ENCODE measurements around the gene GYG1. TPM values are rescaled to one million over a fixed set of nuclear protein-coding genes. Genes with fewer than 3 reads are reported as not detected.
"Not testable (repeated sequence)": the region's sequence is repeated elsewhere in the genome, so short reads cannot be mapped to it uniquely, and the experiment has no call there.

The GYG1 gene
- total RNA-seq, 6 experiments from 2014 or later: 68.9 to 88.6 (median 78.5) TPM

- TF ChIP-seq CTCF (IDR thresholded peaks at IDR 0.05): no peak
- no peaks in the 10 kb centered on the region for H3K4me1 Mint-ChIP-seq (ENCODE audit: low read depth)
- no peak overlapping the region for H3K4me3 Mint-ChIP-seq
Measured at GRCh38 chr3:148971401-148972163, 19.8 kb upstream of the GYG1 start.

GRCh38 chr3:148974726-148975125, 16.6 kb upstream of the GYG1 start:
- DNase-seq: no peak
- no peaks in the 10 kb centered on the region for H3K4me1 Mint-ChIP-seq (ENCODE audit: low read depth)
- H3K36me3 Mint-ChIP-seq (ENCODE audit: low read depth): no peaks in the 10 kb centered on the region
- no peaks in the 10 kb centered on the region for H3K9me3 Mint-ChIP-seq
- no peak overlapping the region for H3K4me3 Mint-ChIP-seq
- no peaks in the 10 kb centered on the region for H3K27me3 Mint-ChIP-seq (ENCODE audit: insufficient read depth)
- TF ChIP-seq CTCF (IDR thresholded peaks at IDR 0.05): no peak
- H3K27ac Mint-ChIP-seq: no peak overlapping the region

More at GRCh38 chr3:148971401-148972163, 19.8 kb upstream of the GYG1 start:
- peak; percentile 30 for DNase-seq
- no peaks in the 10 kb centered on the region for H3K27me3 Mint-ChIP-seq (ENCODE audit: insufficient read depth)
- no peaks in the 10 kb centered on the region for H3K9me3 Mint-ChIP-seq
- H3K36me3 Mint-ChIP-seq (ENCODE audit: low read depth): no peaks in the 10 kb centered on the region
- H3K27ac Mint-ChIP-seq: no peak overlapping the region

GRCh38 chr3:148975248-148975647, 16.1 kb upstream of the GYG1 start:
- H3K4me1 Mint-ChIP-seq (ENCODE audit: low read depth): no peaks in the 10 kb centered on the region
- no peak for TF ChIP-seq CTCF (IDR thresholded peaks at IDR 0.05)
- no peak overlapping the region for H3K27ac Mint-ChIP-seq
- H3K4me3 Mint-ChIP-seq: no peak overlapping the region
- H3K9me3 Mint-ChIP-seq: no peaks in the 10 kb centered on the region
- no peaks in the 10 kb centered on the region for H3K27me3 Mint-ChIP-seq (ENCODE audit: insufficient read depth)
- DNase-seq: no peak
- H3K36me3 Mint-ChIP-seq (ENCODE audit: low read depth): no peaks in the 10 kb centered on the region

- no peak overlapping the region for H3K4me3 Mint-ChIP-seq
- no peaks in the 10 kb centered on the region for H3K9me3 Mint-ChIP-seq
- no peak for TF ChIP-seq CTCF (IDR thresholded peaks at IDR 0.05)
- H3K27ac Mint-ChIP-seq: no peak overlapping the region
- no peak for DNase-seq
- H3K36me3 Mint-ChIP-seq (ENCODE audit: low read depth): no peaks in the 10 kb centered on the region
- H3K4me1 Mint-ChIP-seq (ENCODE audit: low read depth): no peaks in the 10 kb centered on the region
- H3K27me3 Mint-ChIP-seq (ENCODE audit: insufficient read depth): no peaks in the 10 kb centered on the region
Measured at GRCh38 chr3:148975696-148976095, 15.6 kb upstream of the GYG1 start.

GRCh38 chr3:148981273-148981672, 10.1 kb upstream of the GYG1 start:
- TF ChIP-seq CTCF (IDR thresholded peaks at IDR 0.05): no peak
- Mint-ChIP-seq H3K9me3 (no peaks in the 10 kb centered on the region), H3K4me1 (ENCODE audit: low read depth) (no peaks in the 10 kb centered on the region), H3K4me3 (no peak overlapping the region), H3K27ac (no peak overlapping the region), H3K36me3 (ENCODE audit: low read depth) (no peaks in the 10 kb centered on the region), H3K27me3 (ENCODE audit: insufficient read depth) (peaks cover 8% of the 10 kb centered on the region)
- DNase-seq: no peak

GRCh38 chr3:148987551-148987950, 3.8 kb upstream of the GYG1 start:
- not testable (repeated sequence) for DNase-seq; H3K4me3 Mint-ChIP-seq; H3K36me3 Mint-ChIP-seq (ENCODE audit: low read depth); H3K27ac Mint-ChIP-seq; H3K9me3 Mint-ChIP-seq; H3K27me3 Mint-ChIP-seq (ENCODE audit: insufficient read depth)
- H3K4me1 Mint-ChIP-seq (ENCODE audit: low read depth): peaks cover 14% of the 10 kb centered on the region
